NCI-H2107 treated with DMSO at 0.1 percent for 48 hours (cell line): ENCODE measurements around the gene IL17F.

Source experiments
- DNase-seq: peaks from one replicate; lab custom pipeline; 2025; ENCODE audit not compliant: unreplicated experiment; lab: John Stamatoyannopoulos, UW

IL17F gene

DNA sequence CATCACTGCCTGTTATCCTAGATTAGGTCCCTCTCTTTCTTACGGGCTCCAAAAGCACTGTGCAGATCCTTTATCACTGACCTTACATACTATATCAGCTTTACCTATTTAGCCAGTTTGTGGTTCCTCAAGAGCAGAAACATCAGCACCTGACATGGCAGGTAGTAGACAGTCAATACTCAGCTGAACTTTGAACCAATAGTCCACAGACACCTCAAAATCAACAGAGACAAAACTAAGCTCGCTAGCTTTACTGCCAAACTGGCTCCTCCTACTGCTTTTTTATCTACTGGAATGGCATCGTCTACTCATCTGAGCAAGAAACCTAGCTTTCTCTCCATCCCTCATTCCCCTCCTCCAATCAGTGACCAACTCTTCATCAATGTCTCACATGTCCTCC is 52.5 kb downstream of the IL17F start:
- no peak for DNase-seq

DNA sequence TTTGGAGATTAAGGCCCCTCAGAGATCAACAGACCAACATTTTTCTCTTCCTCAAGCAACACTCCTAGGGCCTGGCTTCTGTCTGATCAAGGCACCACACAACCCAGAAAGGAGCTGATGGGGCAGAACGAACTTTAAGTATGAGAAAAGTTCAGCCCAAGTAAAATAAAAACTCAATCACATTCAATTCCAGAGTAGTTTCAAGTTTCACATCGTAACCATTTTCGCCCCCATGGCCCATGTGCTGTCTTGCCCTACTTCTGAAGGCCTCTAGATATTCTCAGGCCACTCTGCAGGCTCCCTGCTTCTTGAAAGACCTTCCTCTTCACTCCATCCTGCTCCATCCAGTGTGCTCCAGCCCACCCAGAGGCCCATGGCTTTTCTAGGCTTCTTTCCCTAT is 53.9 kb downstream of the IL17F start:
- DNase-seq, result no peak

DNA sequence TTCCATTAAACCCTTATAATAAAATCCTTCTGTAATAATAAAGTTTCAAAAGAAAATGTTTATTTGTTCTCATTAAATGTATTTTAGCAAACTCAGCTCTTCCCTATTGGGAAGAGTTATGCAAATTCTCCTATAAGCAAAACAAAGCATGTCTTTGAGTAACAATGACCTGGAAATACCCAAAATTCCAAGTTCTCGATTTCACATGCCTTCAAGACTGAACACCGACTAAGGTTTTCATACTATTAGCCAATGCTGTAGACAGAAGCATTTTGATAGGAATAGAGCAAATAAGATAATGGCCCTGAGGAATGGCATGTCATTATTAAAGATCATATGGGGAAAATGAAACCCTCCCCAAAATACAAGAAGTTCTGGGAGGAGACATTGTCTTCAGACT is 54.3 kb downstream of the IL17F start:
- DNase-seq, result no peak

DNA sequence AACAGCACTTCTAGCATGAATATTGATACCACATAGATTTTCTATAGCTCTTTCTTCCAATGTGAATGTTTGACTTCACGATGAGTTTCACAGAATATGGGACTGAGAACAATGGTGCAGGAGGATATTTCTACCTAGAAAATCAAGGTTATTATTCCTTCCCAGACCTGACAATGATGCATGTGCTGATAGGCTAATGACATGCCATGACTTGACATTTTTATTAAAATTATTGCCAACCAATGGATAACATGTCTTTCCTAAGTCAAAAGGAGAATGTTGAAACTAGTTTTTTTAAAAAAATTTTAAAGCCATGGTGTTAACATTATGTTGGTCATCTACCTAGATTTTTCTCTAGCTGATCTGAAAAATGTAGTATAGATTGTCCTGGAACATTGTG is 57.2 kb downstream of the IL17F start:
- no peak for DNase-seq
